Stimulated activated CD4-positive, alpha-beta T cell treated with anti-CD3 and anti-CD28 coated beads, TNF-alpha, amount 100 ng/mL, for 1 hour (primary cell): ENCODE data around the gene WSCD2.

Source experiments
- DNase-seq, 3 donors: peaks; one replicate each; pipeline ENCODE4 v3.0.0-alpha.2; 2020; ENCODE audit warnings: low read depth in 3 of 3, low spot score in 1 of 3

The WSCD2 gene

DNA sequence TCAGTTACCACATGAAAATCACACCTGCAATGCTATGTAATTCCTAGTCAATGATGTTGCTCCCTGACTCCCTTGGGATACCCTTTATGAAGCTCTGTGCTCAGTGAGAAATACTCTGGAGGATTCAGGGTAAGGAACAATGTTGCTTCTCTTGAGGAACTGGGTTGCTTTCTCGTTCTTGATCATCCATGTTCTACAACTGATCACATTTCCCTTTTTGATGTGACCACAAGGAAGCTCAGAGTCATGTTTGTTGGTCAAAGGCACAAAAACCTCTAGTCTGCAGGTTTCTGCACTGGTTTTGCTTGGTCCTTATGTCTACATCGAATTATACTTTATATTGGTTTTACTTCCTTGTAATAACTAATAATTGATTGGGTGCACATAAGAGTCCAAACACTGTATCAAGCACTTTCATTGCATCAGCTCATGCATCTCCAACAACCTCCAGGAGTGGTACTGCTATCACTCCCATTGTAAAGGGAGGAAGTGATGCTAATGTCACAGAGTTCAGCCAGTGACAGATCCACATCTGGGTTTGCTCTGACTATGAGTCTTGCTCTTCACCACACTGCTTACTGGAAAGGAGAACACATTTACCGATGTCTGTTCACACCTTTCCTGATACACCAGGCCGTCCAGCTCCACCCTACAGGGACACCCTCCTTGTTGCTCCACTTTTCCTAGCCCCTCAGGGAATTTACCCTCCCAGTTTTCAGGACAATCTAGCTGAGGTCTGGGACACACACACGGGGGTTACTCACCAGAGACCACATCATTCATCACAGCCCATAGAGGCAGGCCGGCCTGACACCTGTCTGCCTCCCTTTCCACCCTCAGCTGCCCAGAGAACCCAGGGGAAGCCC is 169.0 kb downstream of the WSCD2 start:
- no peak for DNase-seq

DNA sequence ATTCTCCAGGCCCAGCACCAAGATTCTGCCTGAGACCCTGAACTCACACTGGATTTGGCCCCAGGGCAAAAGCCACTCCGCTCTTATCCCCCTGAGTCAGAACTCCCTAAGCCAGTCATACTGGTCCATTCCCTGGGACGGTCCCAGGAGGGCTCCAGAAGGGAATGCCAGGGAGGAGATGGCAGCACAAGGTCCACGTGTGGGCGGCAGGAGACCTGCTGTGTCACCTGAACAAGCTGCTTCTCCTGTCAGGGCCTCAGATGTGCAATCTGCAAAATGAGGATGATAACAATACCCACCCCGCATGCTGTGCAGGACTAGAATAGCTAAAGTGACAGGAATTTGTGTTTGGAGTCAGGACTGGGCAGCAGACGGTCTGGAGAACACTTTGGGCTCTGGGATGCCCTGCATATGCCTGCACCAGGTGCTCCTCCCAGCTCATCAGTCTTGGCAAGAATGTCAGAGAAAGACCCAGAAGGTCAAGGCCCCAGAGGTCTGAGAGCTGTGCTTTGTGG is 169.7 kb downstream of the WSCD2 start:
- no peak for DNase-seq

DNA sequence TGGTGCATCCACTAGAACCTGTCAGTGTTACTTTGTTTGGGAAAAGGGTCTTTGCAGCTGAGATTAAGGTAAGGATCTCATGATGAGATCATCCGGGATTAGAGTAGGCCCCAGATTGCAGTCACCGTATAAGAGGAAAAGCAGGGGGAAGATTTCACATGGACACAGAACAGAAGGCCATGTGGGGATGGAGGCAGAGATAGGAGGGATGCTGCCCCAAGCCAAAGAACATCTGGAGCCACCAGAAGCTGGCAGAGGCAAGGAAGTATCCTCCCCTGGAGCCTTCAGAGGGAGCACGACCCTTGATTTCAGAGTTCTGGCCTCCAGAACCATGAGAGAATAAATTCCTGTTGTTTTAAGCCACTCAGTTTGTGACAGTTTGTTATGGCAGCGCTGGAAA is 170.4 kb downstream of the WSCD2 start:
- no peak for DNase-seq
